GM18873 (cell line): Measurements from ENCODE around the gene GSTT2B.
"Not testable (repeated sequence)": the region's sequence is repeated elsewhere in the genome, so short reads cannot be mapped to it uniquely, and the experiment has no call there.

Source experiments
- ATAC-seq: cut with Tn5 transposase; IDR thresholded peaks from one replicate; pipeline ENCODE4 v1.9.1; 2021; ENCODE audit warnings: mild to moderate bottlenecking, moderate library complexity, moderate number of reproducible peaks; ENCODE audit not compliant: unreplicated experiment, low FRiP score

Gene GSTT2B, protein sequence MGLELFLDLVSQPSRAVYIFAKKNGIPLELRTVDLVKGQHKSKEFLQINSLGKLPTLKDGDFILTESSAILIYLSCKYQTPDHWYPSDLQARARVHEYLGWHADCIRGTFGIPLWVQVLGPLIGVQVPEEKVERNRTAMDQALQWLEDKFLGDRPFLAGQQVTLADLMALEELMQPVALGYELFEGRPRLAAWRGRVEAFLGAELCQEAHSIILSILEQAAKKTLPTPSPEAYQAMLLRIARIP

GRCh38 chr22:23961084-23961771 lies at the start of gene GSTT2B:
Gene GSTT2B (minus strand): TSS chr22:23961195. CDS start chr22:23961131, 64 bp downstream.
- ATAC-seq, result not testable (repeated sequence)

GRCh38 chr22:24010018-24010391 lies 49.0 kb upstream of the GSTT2B start:
- no peak for ATAC-seq

- ATAC-seq, result no peak
These were observed 48.4 kb upstream of the GSTT2B start for GRCh38 chr22:24009227-24010017.

DNA sequence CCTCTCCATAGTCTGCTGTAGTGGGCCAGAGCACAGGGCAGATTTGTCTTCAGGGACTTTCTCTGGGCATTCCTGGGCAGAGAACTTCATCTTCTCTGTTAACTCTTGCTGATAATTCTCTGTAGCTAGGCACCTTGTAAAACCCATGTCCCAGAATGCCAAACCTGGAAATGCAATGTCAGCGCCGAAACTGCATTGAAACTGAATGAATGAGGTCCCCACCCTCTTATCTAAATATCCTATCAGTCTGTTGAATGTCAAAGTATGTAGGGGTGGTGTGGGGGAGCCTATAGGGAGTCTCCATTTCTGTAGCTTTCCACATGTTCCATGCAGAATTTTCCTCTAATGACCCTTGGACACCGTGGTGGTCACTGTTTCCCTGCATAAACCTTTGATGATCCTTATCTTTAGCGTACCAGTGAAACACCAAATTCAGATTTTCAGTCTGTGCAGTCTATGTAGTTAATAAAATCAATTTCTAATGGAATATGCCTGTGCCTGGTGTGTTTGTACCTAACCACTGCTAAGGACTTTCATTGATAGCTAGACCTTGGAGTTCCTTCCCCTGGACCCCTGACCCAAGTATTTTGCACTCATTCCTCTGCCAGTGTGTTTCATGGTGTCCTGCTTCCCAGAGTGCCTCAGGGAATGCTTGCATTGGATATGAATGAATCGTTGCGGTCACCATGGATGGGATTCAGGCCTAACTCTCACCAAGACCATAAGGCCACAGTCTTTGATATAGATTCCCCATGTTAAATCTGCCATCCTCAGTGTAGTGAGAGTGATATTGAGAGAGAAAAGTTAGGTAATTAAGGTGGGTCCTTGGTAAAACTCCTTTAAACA lies 47.6 kb upstream of the GSTT2B start:
- no peak for ATAC-seq

DNA sequence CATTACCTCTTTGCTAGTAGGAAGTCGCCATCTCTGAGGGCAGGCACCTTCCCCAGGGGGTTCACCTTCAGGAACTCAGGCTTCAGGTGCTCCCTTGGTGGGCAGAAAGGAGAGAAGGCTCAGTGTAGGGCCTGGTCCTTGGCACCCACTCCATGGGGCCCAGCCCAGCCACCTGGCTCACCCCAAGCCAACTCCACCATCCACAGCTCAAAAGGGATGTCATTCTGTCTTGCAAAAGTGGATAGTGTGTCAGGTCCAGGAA lies 47.0 kb upstream of the GSTT2B start:
- ATAC-seq, result no peak

- ATAC-seq, result no peak
These were observed 46.4 kb upstream of the GSTT2B start for GRCh38 chr22:24007253-24008021.

GRCh38 chr22:24006914-24007214 lies 45.9 kb upstream of the GSTT2B start:
- ATAC-seq, result no peak

DNA sequence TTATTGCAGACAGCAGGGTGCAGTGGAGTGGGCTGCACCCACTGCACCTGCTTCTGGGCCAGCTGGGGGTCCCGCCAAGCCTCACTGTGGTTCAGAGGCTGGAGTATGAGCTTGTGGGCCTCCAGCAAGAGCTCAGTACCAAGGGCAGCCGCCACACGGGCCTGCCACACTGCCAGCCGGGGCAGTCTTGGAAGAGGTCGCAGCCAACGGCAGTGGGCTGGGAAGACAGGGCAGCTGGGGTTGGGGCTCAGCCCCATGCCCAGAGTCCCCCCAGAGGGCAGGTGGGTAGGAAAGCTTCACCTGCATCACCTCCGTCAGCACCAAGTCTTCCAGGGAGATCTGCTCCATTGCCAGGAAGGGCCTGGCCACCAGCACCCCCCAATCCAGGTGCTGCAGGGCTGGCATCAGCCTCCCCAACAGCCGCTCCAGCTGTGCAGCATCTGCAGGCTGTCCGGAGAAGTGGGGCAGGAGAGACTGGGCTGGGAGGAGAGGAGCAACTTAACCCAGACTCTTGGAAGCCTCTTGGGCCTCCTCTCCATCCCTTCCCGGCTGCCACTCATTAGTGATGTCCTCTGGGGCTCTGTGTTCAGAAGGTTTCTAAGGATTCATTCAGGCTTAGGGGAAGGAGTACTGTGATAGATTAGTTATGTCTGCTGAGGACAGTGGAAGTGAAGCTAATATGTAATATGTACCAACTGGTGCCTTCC lies 45.4 kb upstream of the GSTT2B start:
- no peak for ATAC-seq

- ATAC-seq, result no peak
These were observed 44.2 kb upstream of the GSTT2B start, which contains the start of gene GSTT4 for GRCh38 chr22:24005201-24005600. Gene GSTT4 (minus strand): TSS chr22:24005453. CDS start chr22:24005356, 97 bp downstream.

GRCh38 chr22:24003887-24004286 lies 42.9 kb upstream of the GSTT2B start:
- ATAC-seq, result no peak

GRCh38 chr22:24002851-24003250 lies 41.9 kb upstream of the GSTT2B start:
- no peak for ATAC-seq

DNA sequence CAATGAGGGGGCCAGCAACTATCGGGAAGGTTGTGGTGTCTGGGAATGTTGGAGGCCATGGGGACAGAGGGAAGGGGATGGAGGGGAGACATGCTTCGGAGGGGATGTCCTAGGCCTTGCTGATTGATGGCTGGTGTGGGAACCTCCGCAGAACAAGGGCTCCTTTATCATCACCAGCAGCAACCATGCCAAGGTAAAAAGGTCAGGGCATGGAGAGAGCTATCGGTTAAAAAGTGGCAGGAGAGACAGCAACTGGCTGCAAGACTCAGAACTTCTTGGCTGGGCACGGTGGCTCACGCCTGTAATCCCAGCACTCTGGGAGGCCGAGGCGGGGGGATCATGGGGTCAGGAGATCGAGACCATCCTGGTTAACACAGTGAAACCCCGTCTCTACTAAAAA lies 41.3 kb upstream of the GSTT2B start:
- ATAC-seq, result no peak

DNA sequence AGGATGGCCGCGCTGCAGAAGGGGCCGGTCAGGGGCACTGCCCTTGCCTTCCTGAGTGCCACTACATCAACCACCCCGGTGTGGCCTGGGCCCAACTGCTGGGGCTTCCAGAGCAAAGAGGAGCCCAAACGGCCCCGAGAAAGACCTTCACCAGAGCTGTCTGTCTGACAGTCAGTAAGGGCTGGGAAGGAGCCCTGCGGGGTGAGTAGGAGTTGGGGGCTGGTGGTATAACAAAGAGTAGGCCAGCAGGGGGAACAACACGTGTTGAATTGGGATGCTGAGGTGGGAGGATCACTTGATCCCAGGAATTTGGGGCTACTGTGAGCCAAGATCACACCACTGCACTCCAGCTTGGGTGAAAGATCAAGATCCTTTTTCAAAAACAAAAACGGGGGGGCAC lies 40.3 kb upstream of the GSTT2B start:
- ATAC-seq, result no peak

- ATAC-seq, result not testable (repeated sequence)
These were observed 38.8 kb upstream of the GSTT2B start for GRCh38 chr22:23999779-24000178.

GRCh38 chr22:23997092-23997491 lies 36.1 kb upstream of the GSTT2B start:
- ATAC-seq, result no peak

DNA sequence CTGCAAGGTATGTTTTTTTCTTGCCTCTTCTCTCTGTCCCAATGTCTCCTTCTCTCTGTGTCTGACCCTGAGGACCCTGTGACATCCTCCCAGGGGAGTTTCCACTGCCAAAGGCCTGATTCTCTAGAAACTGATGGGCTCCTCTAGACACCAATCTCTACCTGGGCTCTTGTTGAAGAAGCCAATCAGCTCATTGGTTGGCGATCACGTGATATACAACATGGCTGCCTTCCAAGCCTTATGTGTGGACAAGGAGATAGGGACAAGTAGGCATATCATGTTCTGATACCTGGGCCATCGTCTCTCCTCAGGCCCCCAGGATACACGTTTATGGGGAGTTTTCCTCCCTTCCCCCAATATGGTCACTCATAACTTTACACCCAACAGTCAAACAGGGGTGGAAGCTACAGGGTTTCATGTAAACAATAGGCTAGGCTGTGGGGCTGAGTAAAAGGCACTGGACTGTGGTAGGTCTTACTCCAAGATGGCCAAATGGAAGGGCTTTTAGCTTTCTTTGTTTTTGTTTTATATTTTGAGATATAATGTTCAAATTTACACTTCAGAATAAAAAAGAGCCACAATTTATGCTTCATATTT lies 32.7 kb upstream of the GSTT2B start:
- not testable (repeated sequence) for ATAC-seq

DNA sequence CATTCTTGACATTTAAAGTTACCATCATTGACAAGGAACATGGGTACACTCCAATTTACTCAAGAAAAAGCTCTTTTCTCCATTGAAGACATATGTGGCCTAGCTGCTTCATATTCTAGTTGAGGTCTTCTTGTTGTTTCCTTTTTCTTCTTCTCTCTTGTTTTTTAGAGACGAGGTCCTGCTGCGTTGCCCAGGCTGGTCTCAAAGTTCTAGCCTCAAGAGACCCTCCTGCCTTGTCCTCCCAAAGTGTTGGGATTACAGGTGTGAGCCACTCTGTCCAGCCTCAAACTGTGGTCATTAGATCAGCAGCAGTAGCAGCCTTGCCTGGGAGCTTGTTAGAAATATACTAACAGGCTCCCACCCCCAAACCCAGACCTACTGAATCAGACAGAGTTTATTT lies 32.1 kb upstream of the GSTT2B start:
- not testable (repeated sequence) for ATAC-seq

DNA sequence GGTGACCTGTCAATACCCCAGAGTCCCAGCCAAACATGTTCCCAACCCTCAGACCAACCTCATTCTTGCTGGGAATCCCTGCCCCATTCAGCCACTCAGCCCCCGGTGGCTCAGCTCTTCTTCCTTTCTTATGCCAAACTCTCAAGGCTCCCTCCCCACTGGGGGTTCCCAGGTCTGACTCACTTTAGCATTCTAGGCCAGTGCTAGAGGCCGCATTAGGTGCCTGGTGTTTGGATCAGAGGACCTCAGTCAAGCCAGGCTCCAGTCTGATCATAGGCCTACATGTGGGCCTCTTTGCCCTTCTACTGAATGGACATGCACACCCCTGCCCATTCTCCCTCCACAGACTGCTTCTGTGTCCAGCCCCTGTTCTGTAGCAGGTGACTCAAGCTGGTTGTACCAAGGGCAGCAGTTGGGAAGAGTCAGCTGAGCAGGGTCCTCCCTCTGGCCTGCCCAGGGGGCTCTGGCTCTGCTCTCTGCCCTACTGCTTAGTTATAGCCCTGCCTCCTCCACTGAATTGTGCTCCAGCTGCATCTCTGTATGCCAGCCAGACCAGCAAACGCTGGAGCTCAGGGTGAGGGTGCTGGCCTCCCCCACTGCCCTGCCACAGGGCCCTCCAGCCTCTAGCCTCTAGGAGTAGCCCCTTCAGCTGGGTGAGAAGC lies 28.7 kb upstream of the GSTT2B start:
- not testable (repeated sequence) for ATAC-seq
